MM.1S (cell line): ENCODE results near the gene MAP2K7.

ENCODE experiments used
- CTCF ChIP-seq: fragments of 300-600 bp; sonication (generic); IDR thresholded peaks from 2 replicates; pipeline ENCODE4 v1.5.1; 2016; ENCODE audit warnings: antibody characterized with exemption, low read length, mixed read lengths
- EZH2 ChIP-seq: fragments of 300-600 bp; sonication (generic); optimal IDR thresholded peaks from 2 replicates; pipeline ENCODE3; 2017; ENCODE audit warnings: low read depth, mild to moderate bottlenecking, antibody characterized with exemption, low read length, mixed read lengths

GRCh38 chr19:7897292-7897691 is 6.4 kb upstream of the MAP2K7 start:
- TF ChIP-seq CTCF (no peak), EZH2 (no peak)
